Measurements from ENCODE around the gene C22orf23. TPM values are rescaled to one million over a fixed set of nuclear protein-coding genes. Genes with fewer than 3 reads are reported as not detected.

The C22orf23 gene
- total and polyA plus RNA-seq, 2 of the 4 experiments (the other 2 are of a cell fraction): 0.39 to 0.54 TPM

- no TSS peak for BruUV-seq (replicated peaks)
- Histone ChIP-seq H2BK120ac (ENCODE audit: low read depth, low read length) (no peak overlapping the region), H4K5ac (ENCODE audit: low read depth, low read length) (no peak overlapping the region), H3K4me3 (ENCODE audit: insufficient read depth, low read depth, low read length) (no peak overlapping the region), H3K79me1 (ENCODE audit: low read depth in 1 of 2, low read length in 2 of 2) (peaks cover 25 to 39% of the 10 kb centered on the region in 2 experiments), H3K9me1 (ENCODE audit: insufficient read depth, low read length) (peaks cover 3% of the 10 kb centered on the region), H3K9ac (ENCODE audit: low read depth, low read length) (no peak overlapping the region), H2BK15ac (ENCODE audit: low read depth, low read length) (no peak overlapping the region), H3K9me3 (ENCODE audit: control insufficient read depth, insufficient read depth, low read length) (no peaks in the 10 kb centered on the region), H3K4me1 (ENCODE audit: control insufficient read depth, insufficient read depth, low read length) (peaks cover 5% of the 10 kb centered on the region), H4K8ac (ENCODE audit: low read depth in 2 of 2, low read length in 2 of 2) (no peak overlapping the region), H2AK5ac (ENCODE audit: low read depth, low read length) (no peak overlapping the region), H3K18ac (ENCODE audit: low read depth, low read length) (no peak overlapping the region), H2BK20ac (ENCODE audit: low read depth, low read length) (no peak overlapping the region), H3K14ac (replicated peaks; ENCODE audit: low read depth, low read length) (no peak overlapping the region), H3K56ac (ENCODE audit: extremely low read depth, insufficient read depth, low read length) (no peak overlapping the region), H3K4me2 (ENCODE audit: low read depth, low read length) (no peak overlapping the region), H2AFZ (replicated peaks; ENCODE audit: low read length, poor library complexity) (no peak overlapping the region), H2BK5ac (ENCODE audit: low read depth, low read length, poor library complexity, severe bottlenecking) (no peak overlapping the region), H3K27me3 (ENCODE audit: control insufficient read depth, insufficient read depth, low read length) (no peaks in the 10 kb centered on the region), H3K27ac (ENCODE audit: insufficient read depth, low read length) (no peak overlapping the region), H4K91ac (ENCODE audit: insufficient read depth, low read depth, low read length) (no peak overlapping the region), H3K36me3 (ENCODE audit: control insufficient read depth, insufficient read depth, low read length) (peaks cover 41% of the 10 kb centered on the region), H2AK9ac (replicated peaks; ENCODE audit: low read depth, low read length, poor library complexity) (no peak overlapping the region), H3K4ac (ENCODE audit: low read depth, low read length) (no peak overlapping the region), H4K20me1 (ENCODE audit: insufficient read depth, low read length) (no peaks in the 10 kb centered on the region; the same call in 1 of the 2 replicates), H3K23ac (ENCODE audit: low read depth, low read length) (no peak overlapping the region)
- in situ Hi-C loops (cut with MboI; ENCODE audit: low sequenced_read_pairs): no loop called here
- ChIA-PET POLR2A (ENCODE audit: unreplicated experiment) (no interaction called here), CTCF (no interaction called here)
- WGBS, 2 experiments (ENCODE audit: extremely low coverage in 2 of 2, insufficient read length in 1 of 2): 100% methylated on average over 1 of the region's 4 CpGs; no CpG with 5 or more reads in 1 of the 2 experiments
- ATAC-seq (ENCODE audit: low read depth): no peak
- intact Hi-C loops (cut with micrococcal nuclease): no loop called here
- TF ChIP-seq ELK1 (IDR thresholded peaks at IDR 0.05; ENCODE audit: borderline replicate concordance, low read depth, low read length): no peak
- no peak for TF ChIP-seq CEBPB (IDR thresholded peaks at IDR 0.05; ENCODE audit: low read depth, low read length)
- no peak for TF ChIP-seq SMC3 (IDR thresholded peaks at IDR 0.05; ENCODE audit: low read depth, low read length)
- no peak for TF ChIP-seq FOS (IDR thresholded peaks at IDR 0.05; ENCODE audit: low read depth, low read length)
- no peak for TF ChIP-seq NFE2L2 (IDR thresholded peaks at IDR 0.05; ENCODE audit: low read depth, low read length)
- no peak for TF ChIP-seq MAZ (IDR thresholded peaks at IDR 0.05; ENCODE audit: borderline replicate concordance, low read depth, low read length)
- no peak for TF ChIP-seq BHLHE40 (IDR thresholded peaks at IDR 0.05; ENCODE audit: low read depth, low read length)
- no peak for TF ChIP-seq MXI1 (IDR thresholded peaks at IDR 0.05; ENCODE audit: borderline replicate concordance, low read depth, low read length)
- TF ChIP-seq RCOR1 (IDR thresholded peaks at IDR 0.05; ENCODE audit: insufficient replicate concordance, low read length): no peak
- no peak for TF ChIP-seq CHD1 (IDR thresholded peaks at IDR 0.05; ENCODE audit: low read depth, low read length)
- no peak for TF ChIP-seq RAD21 (IDR thresholded peaks at IDR 0.05; ENCODE audit: low read length)
- no peak for TF ChIP-seq CTCF (conservative IDR thresholded peaks at IDR 0.05; ENCODE audit: low read depth, low read length)
- TF ChIP-seq USF2 (IDR thresholded peaks at IDR 0.05; ENCODE audit: low read depth, low read length): no peak
- no peak for TF ChIP-seq RFX5 (IDR thresholded peaks at IDR 0.05; ENCODE audit: low read depth, low read length)
- TF ChIP-seq MAFK (IDR thresholded peaks at IDR 0.05; ENCODE audit: low read depth, low read length): no peak
- TF ChIP-seq POLR2A (IDR thresholded peaks at IDR 0.05; ENCODE audit: low read depth, low read length): no peak
- dilution Hi-C loops (cut with HindIII; ENCODE audit: low sequenced_read_pairs, unreplicated experiment): no loop called here
- DNase-seq: no peak
These were observed 3.8 kb upstream of the C22orf23 start for GRCh38 chr22:37957232-37957631.
